ENCODE measurements around the gene SPATS2L. TPM values are rescaled to one million over a fixed set of nuclear protein-coding genes. Genes with fewer than 3 reads are reported as not detected.

Gene SPATS2L
- total and polyA plus RNA-seq, 2 of the 13 experiments (the other 11 are each of a cell fraction or from before 2014, with no cell fraction given), result 154 to 212 TPM

DNA sequence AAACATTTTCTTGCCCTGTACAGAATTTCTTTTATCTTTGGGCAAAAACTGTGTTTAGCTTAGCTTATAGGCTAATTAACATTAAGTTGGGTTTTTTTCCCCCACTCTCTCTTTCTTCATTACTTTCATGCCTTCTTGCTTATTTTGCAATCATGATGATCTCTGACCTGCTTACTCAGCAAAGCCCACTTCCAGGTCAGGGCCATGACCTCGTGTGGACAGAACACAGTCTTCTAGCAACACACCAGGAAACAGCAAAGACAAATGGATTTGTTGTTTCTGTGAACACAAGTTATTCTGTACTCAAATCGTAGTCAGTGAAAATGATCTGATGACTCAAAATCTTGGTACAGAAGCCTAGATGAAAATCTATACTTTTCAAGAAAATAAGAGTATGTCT lies 60.7 kb downstream of the SPATS2L start (continued):
- TF ChIP-seq, protein P1, sequence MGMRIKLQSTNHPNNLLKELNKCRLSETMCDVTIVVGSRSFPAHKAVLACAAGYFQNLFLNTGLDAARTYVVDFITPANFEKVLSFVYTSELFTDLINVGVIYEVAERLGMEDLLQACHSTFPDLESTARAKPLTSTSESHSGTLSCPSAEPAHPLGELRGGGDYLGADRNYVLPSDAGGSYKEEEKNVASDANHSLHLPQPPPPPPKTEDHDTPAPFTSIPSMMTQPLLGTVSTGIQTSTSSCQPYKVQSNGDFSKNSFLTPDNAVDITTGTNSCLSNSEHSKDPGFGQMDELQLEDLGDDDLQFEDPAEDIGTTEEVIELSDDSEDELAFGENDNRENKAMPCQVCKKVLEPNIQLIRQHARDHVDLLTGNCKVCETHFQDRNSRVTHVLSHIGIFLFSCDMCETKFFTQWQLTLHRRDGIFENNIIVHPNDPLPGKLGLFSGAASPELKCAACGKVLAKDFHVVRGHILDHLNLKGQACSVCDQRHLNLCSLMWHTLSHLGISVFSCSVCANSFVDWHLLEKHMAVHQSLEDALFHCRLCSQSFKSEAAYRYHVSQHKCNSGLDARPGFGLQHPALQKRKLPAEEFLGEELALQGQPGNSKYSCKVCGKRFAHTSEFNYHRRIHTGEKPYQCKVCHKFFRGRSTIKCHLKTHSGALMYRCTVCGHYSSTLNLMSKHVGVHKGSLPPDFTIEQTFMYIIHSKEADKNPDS (CRISPR knock-in tag; IDR thresholded peaks at IDR 0.05), result peak; percentile 89; the same call in 1 of the 2 replicates
- TF ChIP-seq, protein P2, sequence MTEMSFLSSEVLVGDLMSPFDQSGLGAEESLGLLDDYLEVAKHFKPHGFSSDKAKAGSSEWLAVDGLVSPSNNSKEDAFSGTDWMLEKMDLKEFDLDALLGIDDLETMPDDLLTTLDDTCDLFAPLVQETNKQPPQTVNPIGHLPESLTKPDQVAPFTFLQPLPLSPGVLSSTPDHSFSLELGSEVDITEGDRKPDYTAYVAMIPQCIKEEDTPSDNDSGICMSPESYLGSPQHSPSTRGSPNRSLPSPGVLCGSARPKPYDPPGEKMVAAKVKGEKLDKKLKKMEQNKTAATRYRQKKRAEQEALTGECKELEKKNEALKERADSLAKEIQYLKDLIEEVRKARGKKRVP (CRISPR knock-in tag; IDR thresholded peaks at IDR 0.05), result peak in 1 of 2 experiments; percentile 84; a peak in 2 of 4 replicates
- TF ChIP-seq NFRKB (IDR thresholded peaks at IDR 0.05) (no peak), ZNF24 (IDR thresholded peaks at IDR 0.05) (peak; percentile 70; the same call in 1 of the 2 replicates), NFE2L2 (IDR thresholded peaks at IDR 0.05; ENCODE audit: low read length) (no peak), ZNF841 (CRISPR knock-in tag; IDR thresholded peaks at IDR 0.05; ENCODE audit: borderline replicate concordance) (no peak), PHF8 (CRISPR knock-in tag; IDR thresholded peaks at IDR 0.05) (no peak), FOXK1 (CRISPR knock-in tag; IDR thresholded peaks at IDR 0.05; ENCODE audit: borderline replicate concordance, low read depth) (peak; percentile 98), JUNB (CRISPR knock-in tag; IDR thresholded peaks at IDR 0.05; ENCODE audit: borderline replicate concordance) (peak; percentile 91), ATF1 (CRISPR knock-in tag; IDR thresholded peaks at IDR 0.05) (peak; percentile 67; the same call in 1 of the 2 replicates), TAF15 (IDR thresholded peaks at IDR 0.05; ENCODE audit: low read depth, low read length, poor library complexity, severe bottlenecking) (no peak), MAX (IDR thresholded peaks at IDR 0.05) (peak; percentile 76), KIAA2018 (CRISPR knock-in tag; IDR thresholded peaks at IDR 0.05; ENCODE audit: borderline replicate concordance) (no peak), NFKBIZ (CRISPR knock-in tag; IDR thresholded peaks at IDR 0.05) (peak; percentile 69; the same call in 1 of the 2 replicates)
